GM21619 (cell line): Measurements from ENCODE around the gene SPATA24.
"Not testable (repeated sequence)": the region's sequence is repeated elsewhere in the genome, so short reads cannot be mapped to it uniquely, and the experiment has no call there.

ENCODE experiments used
- ATAC-seq: cut with Tn5 transposase; IDR thresholded peaks from one replicate; pipeline ENCODE4 v1.9.1; 2021; ENCODE audit not compliant: unreplicated experiment

Gene SPATA24

GRCh38 chr5:139395844-139396640 lies 7.8 kb downstream of the SPATA24 start:
- no peak for ATAC-seq

- no peak for ATAC-seq
Measured at GRCh38 chr5:139394654-139395566, 9.0 kb downstream of the SPATA24 start, which contains the start of gene PROB1. TSS of gene PROB1 (minus strand) at chr5:139395104. CDS start at chr5:139395081, 23 bp downstream.

DNA sequence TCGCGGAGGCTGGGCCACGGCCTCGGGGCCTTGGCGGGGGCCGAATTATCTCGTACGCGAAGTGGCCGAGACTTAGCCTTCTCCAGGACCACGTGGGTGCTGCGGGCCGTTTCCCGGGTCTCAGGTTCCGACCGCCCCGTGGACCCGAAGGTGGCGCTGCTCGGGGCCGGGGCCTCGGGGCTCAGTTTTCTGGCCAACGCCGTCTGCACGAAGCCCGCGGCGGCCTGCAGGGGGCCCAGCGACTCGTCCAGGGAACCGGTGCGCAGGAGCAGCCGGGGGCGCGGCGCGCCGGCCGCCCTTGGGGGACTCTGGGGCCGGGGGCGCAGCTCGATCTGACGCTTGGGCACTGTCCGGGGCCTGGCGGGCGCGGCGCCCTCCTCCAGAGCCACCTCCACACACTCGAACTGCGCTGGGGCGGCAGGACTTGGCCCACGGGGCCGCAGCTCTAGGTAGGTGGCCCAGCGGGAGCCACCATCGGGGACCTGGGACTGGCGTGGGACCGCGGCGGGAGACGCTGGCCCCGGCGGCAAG lies 9.7 kb downstream of the SPATA24 start:
- ATAC-seq = no peak

- ATAC-seq = no peak
Measured at GRCh38 chr5:139393497-139394122, 10.3 kb downstream of the SPATA24 start.

DNA sequence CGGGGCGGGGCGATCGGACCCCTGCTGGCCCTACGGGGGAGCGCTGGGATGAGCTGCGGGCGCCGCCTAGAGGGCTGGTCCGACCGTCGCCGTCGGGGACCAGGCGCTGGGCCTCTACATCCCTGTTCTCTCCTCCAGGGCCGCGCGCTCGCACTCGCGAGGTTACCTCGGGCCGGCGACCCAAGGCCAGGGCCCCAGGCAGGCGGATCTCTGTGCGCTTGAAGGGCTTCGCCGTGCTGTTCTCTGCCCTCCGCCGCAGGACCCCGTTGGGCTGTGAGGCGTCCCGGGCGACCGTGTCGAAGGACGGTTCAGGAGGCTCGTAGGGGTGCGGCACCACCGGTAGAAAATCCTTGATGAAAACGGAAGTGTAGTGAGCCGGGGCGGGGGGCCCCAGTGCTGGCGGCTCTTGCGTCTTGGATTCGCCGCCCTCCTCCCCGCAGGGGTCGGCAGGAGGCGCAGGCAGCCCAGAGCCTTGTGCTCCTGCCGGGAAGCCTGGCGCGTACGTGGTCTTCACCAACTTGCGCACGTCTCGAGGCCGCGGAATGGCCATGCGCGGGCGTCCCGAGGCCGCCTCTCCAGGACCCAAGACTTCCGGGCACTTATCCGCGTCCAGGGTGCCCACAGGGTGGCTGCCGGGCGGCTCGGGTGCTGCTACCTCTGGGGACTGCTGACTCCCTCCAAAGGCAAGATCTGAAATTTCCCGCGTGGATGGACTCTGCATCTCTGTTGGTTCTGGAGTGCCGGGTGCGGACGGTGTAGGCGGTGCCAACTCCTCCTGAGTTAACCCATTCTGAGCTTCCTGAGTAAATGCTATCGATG lies 11.0 kb downstream of the SPATA24 start:
- peak; percentile 42 for ATAC-seq

- ATAC-seq = no peak
Measured at GRCh38 chr5:139392324-139392677, 11.6 kb downstream of the SPATA24 start.

DNA sequence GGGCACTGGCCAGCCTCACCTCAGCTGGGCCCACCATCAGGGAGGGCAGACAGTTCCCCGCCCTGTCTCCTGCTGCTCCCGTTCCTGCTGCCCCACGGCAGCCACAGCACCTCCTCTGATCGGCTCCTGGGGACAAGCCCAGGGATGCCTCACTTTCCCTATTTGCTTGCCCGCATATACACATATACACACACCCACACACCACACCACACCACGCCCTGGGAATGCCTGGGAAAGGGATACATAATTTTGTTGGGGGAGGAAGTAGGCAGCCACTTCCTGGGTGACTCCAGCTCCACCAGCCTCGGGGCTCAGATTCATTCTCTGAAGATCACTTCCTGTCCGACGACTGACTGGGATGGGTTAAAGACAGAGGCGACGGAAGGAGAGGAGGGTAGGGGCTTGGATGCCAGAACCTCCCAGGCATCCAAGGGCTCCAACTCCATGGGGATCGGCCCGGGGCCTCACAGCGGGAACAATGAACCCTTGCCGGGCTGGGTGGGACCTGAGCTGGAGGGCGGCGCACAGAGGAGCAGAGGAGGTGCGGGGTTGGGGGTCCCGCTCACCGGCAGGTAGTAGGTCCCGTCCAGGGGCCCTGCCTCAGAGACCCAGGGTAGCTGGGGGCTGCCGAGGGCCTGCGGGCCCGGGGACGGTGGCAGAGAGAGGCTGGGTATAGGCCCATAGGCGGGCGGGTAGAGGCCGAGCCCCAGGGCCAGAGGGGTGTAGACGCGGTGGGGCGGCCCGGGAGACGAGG lies 12.1 kb downstream of the SPATA24 start:
- ATAC-seq = no peak

DNA sequence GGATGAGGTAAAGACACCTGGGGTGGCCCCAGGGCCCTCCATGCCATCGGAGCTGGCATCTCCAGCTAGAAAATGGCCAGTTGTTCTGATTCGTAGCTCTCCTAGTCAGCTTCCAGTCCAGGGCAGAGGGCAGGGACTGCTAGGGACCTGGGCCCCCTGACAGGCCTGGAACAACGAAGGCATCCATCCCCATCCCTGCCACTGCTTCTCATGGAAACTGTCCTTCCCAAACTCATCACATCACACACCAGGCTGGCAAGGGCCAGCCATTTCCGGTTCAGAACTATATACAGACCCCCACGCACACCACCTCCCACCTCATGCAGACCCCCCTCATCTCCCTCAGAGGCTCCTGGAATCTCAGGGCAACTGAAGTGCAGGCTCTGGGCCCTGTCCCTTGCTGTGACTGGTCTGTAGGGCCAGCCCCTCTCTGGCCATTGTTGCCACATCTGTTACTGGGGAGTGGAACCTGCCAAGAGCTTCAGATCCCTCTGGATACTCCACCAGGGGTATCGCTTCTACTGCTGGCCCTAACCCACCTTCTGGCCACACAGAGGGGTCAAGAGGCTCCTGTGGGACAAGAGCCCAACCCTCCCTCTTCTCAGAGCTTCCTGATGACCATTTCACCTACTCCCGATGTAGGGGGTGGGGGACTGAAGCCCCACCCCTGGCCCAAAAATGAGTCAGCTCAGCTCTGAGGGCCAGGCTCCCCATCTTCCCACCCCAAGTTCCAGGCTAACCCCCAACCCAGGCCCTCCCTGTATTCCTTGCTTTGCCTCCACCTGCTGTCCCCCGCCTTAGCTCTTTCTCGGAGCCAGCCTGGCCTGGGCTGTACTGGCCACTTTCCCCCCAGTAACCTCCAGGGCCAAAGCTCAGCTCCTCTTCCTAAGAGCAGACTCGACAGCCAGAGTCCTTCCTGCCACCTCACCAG lies 13.0 kb downstream of the SPATA24 start:
- no peak for ATAC-seq

GRCh38 chr5:139389701-139390638 lies 13.9 kb downstream of the SPATA24 start, which contains the start of gene MZB1:
TSS of gene MZB1 (minus strand) at chr5:139389913. CDS start at chr5:139389856, 57 bp downstream.
- ATAC-seq = peak; percentile 40

DNA sequence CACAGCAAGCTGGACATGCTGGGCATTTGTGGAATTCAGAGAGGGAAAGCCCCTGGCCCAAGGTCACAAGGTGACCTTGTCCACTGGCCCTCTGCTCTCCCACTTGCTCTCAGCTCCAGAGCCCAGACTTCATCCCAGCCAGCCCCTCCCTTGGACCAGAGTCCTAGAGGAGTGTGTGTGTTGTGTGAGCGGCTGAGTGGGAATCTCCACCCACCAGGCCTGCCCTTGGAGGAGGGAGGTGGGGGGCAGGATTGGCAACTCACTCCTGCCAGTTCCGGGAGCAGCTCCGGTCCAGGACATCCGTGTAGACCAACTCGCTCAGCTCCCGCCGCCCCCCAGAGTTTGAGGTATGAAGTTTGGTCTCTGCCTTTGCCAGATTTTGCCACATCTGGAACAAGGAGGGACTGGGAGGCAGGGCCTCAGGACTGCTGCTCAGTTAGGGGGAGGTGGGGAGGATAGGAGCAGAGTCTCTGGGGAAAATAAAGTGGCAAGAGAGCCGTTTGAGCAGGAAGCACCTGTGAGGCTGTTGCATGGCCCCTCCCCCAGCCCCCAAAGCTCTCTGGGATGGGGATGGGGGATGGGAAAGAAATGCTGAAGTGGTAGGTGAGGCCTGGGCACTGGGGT lies 15.6 kb downstream of the SPATA24 start:
- ATAC-seq = no peak

DNA sequence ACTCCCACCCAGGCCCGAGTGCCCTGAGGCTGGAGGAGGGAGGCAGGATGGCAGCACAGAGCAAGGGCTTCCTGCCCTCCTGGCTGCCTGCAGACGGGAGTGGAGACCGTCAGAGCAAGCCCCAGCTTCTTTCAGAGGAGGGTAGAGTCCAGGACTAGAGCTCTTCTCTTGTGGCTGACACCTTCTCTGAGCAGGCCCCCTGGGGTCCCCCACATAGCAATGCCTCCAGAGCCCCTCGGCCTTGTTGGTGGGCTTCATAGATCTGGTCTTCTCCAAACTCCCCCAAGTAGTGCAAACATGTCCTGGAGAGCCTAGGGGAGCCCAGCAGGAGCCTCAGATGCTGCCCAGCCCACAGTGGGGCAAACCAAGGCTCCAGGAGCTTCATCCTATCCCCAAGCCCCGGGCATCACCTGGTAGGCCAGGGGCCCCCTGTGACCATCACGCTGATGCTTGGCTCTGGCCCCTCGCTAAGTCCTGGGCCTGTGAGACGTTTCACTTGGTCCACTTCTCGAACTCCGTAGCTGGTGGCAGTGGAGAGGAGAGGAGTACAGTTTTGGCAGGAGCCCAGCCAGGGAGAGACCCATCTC lies 16.2 kb downstream of the SPATA24 start:
- no peak for ATAC-seq

- ATAC-seq = not testable (repeated sequence)
Measured at GRCh38 chr5:139386956-139387355, 16.9 kb downstream of the SPATA24 start.

DNA sequence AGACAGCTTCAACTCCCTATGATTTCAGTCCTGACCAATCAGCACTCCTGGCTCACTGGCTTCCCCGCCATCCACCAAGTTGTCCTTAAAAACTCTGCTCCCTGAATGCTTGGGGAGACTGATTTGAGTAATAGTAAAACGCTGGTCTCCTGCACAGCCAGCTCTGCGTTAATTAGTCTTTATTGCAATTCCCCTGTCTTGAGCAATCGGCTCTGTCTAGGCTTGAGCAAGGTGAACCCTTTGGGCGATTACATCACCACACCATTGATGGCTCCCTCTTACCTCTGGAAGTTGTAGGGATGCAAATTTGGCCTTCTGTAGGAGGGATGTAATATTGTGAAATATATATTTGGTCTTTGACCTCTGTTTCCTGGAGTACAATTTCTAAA lies 17.8 kb downstream of the SPATA24 start:
- no peak for ATAC-seq

GRCh38 chr5:139385061-139386049 lies 18.5 kb downstream of the SPATA24 start:
- no peak for ATAC-seq

DNA sequence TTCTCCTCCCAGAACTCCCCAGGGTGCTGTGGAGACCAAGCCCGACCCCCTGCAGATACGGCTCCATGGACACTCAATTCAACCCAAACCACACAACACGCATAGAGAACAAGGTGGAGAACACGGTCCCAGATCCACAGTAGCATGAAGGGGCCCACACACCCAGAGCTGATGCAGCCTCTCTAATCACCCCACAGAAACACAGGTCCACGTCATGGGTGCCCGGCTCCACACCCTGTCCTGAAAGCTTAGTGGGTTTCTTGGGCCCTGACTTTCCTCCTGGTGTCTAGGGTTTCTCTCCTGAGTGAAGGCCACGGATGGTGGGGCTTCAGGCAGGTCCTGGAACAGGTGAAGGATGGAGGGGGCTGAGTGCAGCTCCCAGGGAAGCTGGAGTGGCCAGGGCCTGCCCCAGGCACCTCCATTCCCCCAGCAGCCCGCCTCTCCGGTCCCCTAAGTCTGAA lies 19.3 kb downstream of the SPATA24 start:
- ATAC-seq = no peak
